HepG2 (cell line): ENCODE results near the gene CDK14. TPM values are rescaled to one million over a fixed set of nuclear protein-coding genes. Genes with fewer than 3 reads are reported as not detected.

ENCODE experiments used
- ATAC-seq: fragments of 200-7000 bp; cut with Tn5 transposase; 3 replicates; pipeline ENCODE4 v1.9.1; 2020; ENCODE audit warnings: mild to moderate bottlenecking, moderate library complexity
- BruUV-seq: library from RNA; stranded (reverse); fragments of 400-500 nt; replicated peaks from 2 replicates; lab custom pipeline; 2021; lab: Mats Ljungman, UMichigan
- CTCF ChIA-PET: fragments of 300-600 bp; formaldehyde crosslinking; extraction: SDS; loops from one replicate; lab custom pipeline; 2021; ENCODE audit warnings: low total read pairs, inconsistent platforms, low intra/inter-chr PET ratio; lab: Yijun Ruan, JAX
- POLR2A ChIA-PET: fragments of 350-600 bp; sonication (Branson Sonifier 250); formaldehyde crosslinking; loops from one replicate; lab custom pipeline; 2020; ENCODE audit warnings: antibody characterized with exemption, inconsistent platforms; lab: Yijun Ruan, JAX
- DNase-seq: peaks from one replicate; pipeline ENCODE4 v3.0.0-alpha.2; 2015; ENCODE audit warnings: low spot score
- FAIRE-seq: peaks from 3 replicates; lab custom pipeline; 2011; peaks lifted over from hg19 to GRCh38; lab: Jason Lieb, UNC
- H2AFZ ChIP-seq: one replicate; pipeline ENCODE4 v1.6.1; 2011; ENCODE audit warnings: low read length, inconsistent platforms
- H3K27ac ChIP-seq: fragments of 300-600 bp; 3 replicates; pipeline ENCODE4 v1.8.0; 2011; ENCODE audit warnings: mixed run types, mild to moderate bottlenecking, mixed read lengths, low read length, inconsistent platforms; ENCODE audit not compliant: insufficient read depth; ENCODE audit errors: extremely low read length
- H3K27me3 ChIP-seq, 2 experiments: fragments of 200-600 bp in 1 of 2; 2 replicates in 1 of 2; 3 replicates in 1 of 2; pipeline versions ENCODE4 v1.6.0 to v1.8.0; 2011; ENCODE audit warnings: low read length in 2 of 2, mild to moderate bottlenecking in 2 of 2, moderate library complexity in 2 of 2, inconsistent platforms in 1 of 2; ENCODE audit not compliant: insufficient read depth in 2 of 2, control insufficient read depth in 1 of 2
- H3K36me3 ChIP-seq, 2 experiments: fragments of 200-600 bp in 1 of 2; replicated peaks in 1 of 2; 2 replicates in 1 of 2; 3 replicates in 1 of 2; pipeline versions ENCODE4 v1.5.1 to v1.8.0; 2011; ENCODE audit warnings: low read length in 2 of 2, inconsistent platforms in 1 of 2; ENCODE audit not compliant: insufficient read depth in 2 of 2, control insufficient read depth in 1 of 2
- H3K4me1 ChIP-seq: 2 replicates; pipeline ENCODE4 v1.5.1; 2012; ENCODE audit warnings: low read length, inconsistent platforms; ENCODE audit not compliant: insufficient read depth
- H3K4me2 ChIP-seq: 2 replicates; pipeline ENCODE4 v1.6.0; 2011; ENCODE audit warnings: low read depth, low read length, inconsistent platforms
- H3K4me3 ChIP-seq, 3 experiments: fragments of 200-600 bp in 1 of 3; sonication (generic), shearing (Covaris generic) in 1 of 3; replicated peaks in 1 of 3; 2 replicates each; pipeline ENCODE4 v1.5.1; 2011 to 2016; ENCODE audit warnings: low read length in 3 of 3, inconsistent platforms in 2 of 3, low read depth in 2 of 3, mild to moderate bottlenecking in 2 of 3, control low read depth in 1 of 3, mixed read lengths in 1 of 3; ENCODE audit not compliant: insufficient read depth in 1 of 3
- H3K79me2 ChIP-seq: one replicate; pipeline ENCODE4 v1.6.1; 2011; ENCODE audit warnings: low read length, inconsistent platforms; ENCODE audit not compliant: insufficient read depth
- H3K9ac ChIP-seq: 2 replicates; pipeline ENCODE4 v1.6.0; 2011; ENCODE audit warnings: mild to moderate bottlenecking, low read depth, low read length, inconsistent platforms; ENCODE audit not compliant: insufficient read depth
- H3K9me3 ChIP-seq: 2 replicates; pipeline ENCODE4 v1.5.1; 2012; ENCODE audit warnings: mild to moderate bottlenecking, low read length
- H4K20me1 ChIP-seq: 2 replicates; pipeline ENCODE4 v1.6.0; 2011; ENCODE audit warnings: inconsistent platforms, mild to moderate bottlenecking, low read length, moderate library complexity; ENCODE audit not compliant: insufficient read depth
- BHLHE40 ChIP-seq: IDR thresholded peaks from 2 replicates; pipeline ENCODE4 v1.6.1; 2011; ENCODE audit warnings: low read length, improper control_type of control experiment
- CHD4 ChIP-seq: fragments of 200-600 bp; sonication (generic); IDR thresholded peaks from 2 replicates; pipeline ENCODE4 v1.7.0; 2017; ENCODE audit warnings: mild to moderate bottlenecking, low read length, borderline replicate concordance
- CREB1 ChIP-seq, 2 experiments: fragments of 450-650 bp in 1 of 2; IDR thresholded peaks; 2 replicates each; pipeline ENCODE4 v1.6.1; 2016 to 2017; ENCODE audit warnings: control low read depth in 1 of 2, mild to moderate bottlenecking in 1 of 2, missing compliant biosample characterization in 1 of 2, missing genetic modification characterization in 1 of 2
- EP300 ChIP-seq, 3 experiments: sonication (generic) in 1 of 3; formaldehyde crosslinking in 1 of 3; IDR thresholded peaks; 2 replicates each; pipeline versions ENCODE4 v1.5.1 to v1.6.1; 2011 to 2020; ENCODE audit warnings: low read depth in 2 of 3, low read length in 2 of 3, borderline replicate concordance in 1 of 3, improper control_type of control experiment in 1 of 3, mild to moderate bottlenecking in 1 of 3, missing genetic modification reagents in 1 of 3, moderate library complexity in 1 of 3
- FOXA1 ChIP-seq, 2 experiments: fragments of 450-650 bp in 1 of 2; sonication (generic) in 1 of 2; formaldehyde crosslinking in 1 of 2; IDR thresholded peaks; 2 replicates each; pipeline versions ENCODE4 v1.4.0 to v1.6.1; 2016 to 2020; ENCODE audit warnings: missing genetic modification reagents in 1 of 2
- FOXP1 ChIP-seq, 2 experiments: fragments of 450-650 bp in 1 of 2; IDR thresholded peaks; 2 replicates each; pipeline ENCODE4 v1.6.1; 2017 to 2018; ENCODE audit warnings: antibody characterized with exemption in 1 of 2
- FOXP4 ChIP-seq: sonication (generic); formaldehyde crosslinking; IDR thresholded peaks from 2 replicates; pipeline ENCODE4 v1.4.0; 2020; ENCODE audit warnings: missing genetic modification reagents
- GPN1 ChIP-seq: sonication (generic); formaldehyde crosslinking; IDR thresholded peaks from 2 replicates; pipeline ENCODE4 v1.5.1; 2020; ENCODE audit warnings: missing genetic modification reagents, borderline replicate concordance
- HMG20A ChIP-seq: IDR thresholded peaks from 2 replicates; pipeline ENCODE4 v1.6.1; 2016; ENCODE audit warnings: borderline replicate concordance
- HOXA5 ChIP-seq: sonication (generic); formaldehyde crosslinking; IDR thresholded peaks from 2 replicates; pipeline ENCODE4 v1.4.0; 2020; ENCODE audit warnings: missing genetic modification reagents
- SOX13 ChIP-seq, 3 experiments: fragments of 450-650 bp in 1 of 3; sonication (generic) in 1 of 3; formaldehyde crosslinking in 1 of 3; IDR thresholded peaks in 2 of 3; conservative IDR thresholded peaks in 1 of 3; 2 replicates each; pipeline versions ENCODE4 v1.5.0 to v1.6.1; 2016 to 2020; ENCODE audit warnings: antibody characterized with exemption in 1 of 3, mild to moderate bottlenecking in 1 of 3, missing compliant biosample characterization in 1 of 3, missing genetic modification reagents in 1 of 3, moderate library complexity in 1 of 3
- SOX6 ChIP-seq, 2 experiments: fragments of 450-650 bp in 1 of 2; sonication (generic) in 1 of 2; formaldehyde crosslinking in 1 of 2; IDR thresholded peaks; 2 replicates each; pipeline versions ENCODE4 v1.4.0 to v1.6.1; 2017 to 2020; ENCODE audit warnings: antibody characterized with exemption in 1 of 2, mild to moderate bottlenecking in 1 of 2, missing genetic modification reagents in 1 of 2
- TBX3 ChIP-seq: fragments of 450-650 bp; IDR thresholded peaks from 2 replicates; pipeline ENCODE4 v1.6.1; 2017; ENCODE audit warnings: antibody characterized with exemption, mild to moderate bottlenecking, inconsistent platforms, borderline replicate concordance
- ZMAT3 ChIP-seq: sonication (generic); formaldehyde crosslinking; conservative IDR thresholded peaks from 2 replicates; pipeline ENCODE4 v1.7.0; 2021; ENCODE audit warnings: missing genetic modification reagents
- ZNF800 ChIP-seq: sonication (generic); formaldehyde crosslinking; IDR thresholded peaks from 2 replicates; pipeline ENCODE4 v1.4.0; 2020; ENCODE audit warnings: missing genetic modification reagents
- WGBS: methylation state at CpG from one replicate; pipeline ENCODE4 v1.1.6; 2017; ENCODE audit warnings: low lambda C conversion rate; 5-methylcytosine and 5-hydroxymethylcytosine counted together
- in situ Hi-C: cut with HindIII; loops from 2 replicates; pipeline ENCODE4 v1.10.0; 2017; ENCODE audit warnings: low pct_unique_long_range_greater_than_20kb; ENCODE audit not compliant: extremely low pct_ligation_motif_present
- intact Hi-C: fragments of 100-400 bp; cut with micrococcal nuclease; formaldehyde crosslinking; loops from one replicate; pipeline ENCODE4 v1.10.0; 2022; ENCODE audit not compliant: unreplicated experiment
- polyA plus RNA-seq, 8 experiments: library from polyadenylated mRNA; depleted of rRNA in 3 of 8; stranded (reverse) in 7 of 8; unstranded in 1 of 8; fragments of >200 nt; fragmentation: Illumina TruSeq in 4 of 8; extraction: Trizol in 4 of 8; gene quantifications; 2 replicates each; pipeline versions ENCODE4 v1.2.1 to v1.2.3, GENCODE V29; 2011 to 2016; ENCODE audit warnings: low read depth in 4 of 8, missing spikeins in 1 of 8, mixed read lengths in 1 of 8; ENCODE audit not compliant: insufficient read depth in 1 of 8
- total RNA-seq, 5 experiments: library from RNA; depleted of rRNA; stranded (reverse); fragments of >200 nt; fragmentation: Illumina TruSeq; extraction: Trizol; gene quantifications; 2 replicates each; pipeline ENCODE4 v1.2.3, GENCODE V29; 2016; ENCODE audit warnings: low read depth in 1 of 5
- TF ChIP-seq, protein P1 (sequence below): sonication (generic); formaldehyde crosslinking; IDR thresholded peaks from 2 replicates; pipeline ENCODE4 v1.4.0; 2020; ENCODE audit warnings: missing genetic modification reagents

Gene CDK14
- total and polyA plus RNA-seq, 2 of the 13 experiments (the other 11 are each of a cell fraction or from before 2014, with no cell fraction given) = 0.26 to 0.71 TPM

- BruUV-seq = no TSS peak
- no peak overlapping the region for H3K9ac ChIP-seq
- no peaks in the 10 kb centered on the region for H3K9me3 ChIP-seq
- in situ Hi-C loops (loop anchor here (25.0 kb wide), 1 partner anchor 295 kb away; no protein-coding TSS in a partner anchor), intact Hi-C loops (no loop called here)
- no peak overlapping the region for H3K4me3 ChIP-seq
- H3K27ac ChIP-seq = no peak overlapping the region
- DNase-seq = peak; percentile 29
- ChIA-PET CTCF (no interaction called here), POLR2A (no interaction called here)
- peak; percentile 77 for ATAC-seq
- WGBS = 2% methylated on average over 5 of the region's 5 CpGs
- H2AFZ ChIP-seq = no peak overlapping the region
- peaks cover 50% of the 10 kb centered on the region for H3K4me1 ChIP-seq
- H3K4me2 ChIP-seq = no peak overlapping the region
- no peaks in the 10 kb centered on the region for H3K79me2 ChIP-seq
- no peaks in the 10 kb centered on the region for H3K36me3 ChIP-seq
- no peaks in the 10 kb centered on the region for H3K27me3 ChIP-seq
- H4K20me1 ChIP-seq = no peaks in the 10 kb centered on the region
- FAIRE-seq = no peak
- TF ChIP-seq EP300 (IDR thresholded peaks at IDR 0.05; ENCODE audit: low read depth in 2 of 2, low read length in 2 of 2) (peak in 1 of 2 experiments; percentile 43; a peak in 1 of 4 replicates), EP300 (CRISPR knock-in tag; IDR thresholded peaks at IDR 0.05; ENCODE audit: borderline replicate concordance) (no peak), FOXP4 (peak; percentile 38; the same call in 1 of the 2 replicates), TBX3 (peak; percentile 39; the same call in 1 of the 2 replicates), SOX13 (IDR thresholded peaks at IDR 0.05) (no peak), SOX13 (CRISPR knock-in tag; conservative IDR thresholded peaks at IDR 0.05 in 1 of 2, IDR thresholded peaks at IDR 0.05 in 1 of 2) (peak in 1 of 2 experiments; percentile 73; a peak in 2 of 4 replicates), CREB1 (IDR thresholded peaks at IDR 0.05) (peak; percentile 52; the same call in 1 of the 2 replicates), CREB1 (CRISPR knock-in tag; IDR thresholded peaks at IDR 0.05) (peak; percentile 60; the same call in 1 of the 2 replicates), BHLHE40 (peak; percentile 86), ZMAT3 (CRISPR knock-in tag) (no peak), HOXA5 (0 out of 2 replicates have a peak, but pooled peaks have one; percentile 22), ZNF800 (CRISPR knock-in tag) (no peak), HMG20A (CRISPR knock-in tag) (no peak), CHD4 (no peak), FOXA1 (IDR thresholded peaks at IDR 0.05) (peak; percentile 73; the same call in 1 of the 2 replicates), FOXA1 (CRISPR knock-in tag; IDR thresholded peaks at IDR 0.05) (0 out of 2 replicates have a peak, but pooled peaks have one; percentile 28), SOX6 (IDR thresholded peaks at IDR 0.05) (no peak), SOX6 (CRISPR knock-in tag; IDR thresholded peaks at IDR 0.05) (peak; percentile 87), FOXP1 (IDR thresholded peaks at IDR 0.05) (no peak), FOXP1 (CRISPR knock-in tag; IDR thresholded peaks at IDR 0.05) (peak; percentile 54), GPN1 (CRISPR knock-in tag) (no peak)
- TF ChIP-seq, protein P1, sequence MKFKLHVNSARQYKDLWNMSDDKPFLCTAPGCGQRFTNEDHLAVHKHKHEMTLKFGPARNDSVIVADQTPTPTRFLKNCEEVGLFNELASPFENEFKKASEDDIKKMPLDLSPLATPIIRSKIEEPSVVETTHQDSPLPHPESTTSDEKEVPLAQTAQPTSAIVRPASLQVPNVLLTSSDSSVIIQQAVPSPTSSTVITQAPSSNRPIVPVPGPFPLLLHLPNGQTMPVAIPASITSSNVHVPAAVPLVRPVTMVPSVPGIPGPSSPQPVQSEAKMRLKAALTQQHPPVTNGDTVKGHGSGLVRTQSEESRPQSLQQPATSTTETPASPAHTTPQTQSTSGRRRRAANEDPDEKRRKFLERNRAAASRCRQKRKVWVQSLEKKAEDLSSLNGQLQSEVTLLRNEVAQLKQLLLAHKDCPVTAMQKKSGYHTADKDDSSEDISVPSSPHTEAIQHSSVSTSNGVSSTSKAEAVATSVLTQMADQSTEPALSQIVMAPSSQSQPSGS = no peak
These were observed 121.4 kb downstream of the CDK14 start for GRCh38 chr7:90717296-90718060.
